Measurements from ENCODE around the gene EIF3D. TPM values are rescaled to one million over a fixed set of nuclear protein-coding genes. Genes with fewer than 3 reads are reported as not detected.

The EIF3D gene
- total and polyA plus RNA-seq, 2 of the 4 experiments (the other 2 are of a cell fraction): 339 to 746 TPM

- Histone ChIP-seq H2BK5ac (ENCODE audit: low read depth, low read length, poor library complexity, severe bottlenecking) (no peak overlapping the region), H3K14ac (replicated peaks; ENCODE audit: low read depth, low read length) (no peak overlapping the region), H2AK5ac (ENCODE audit: low read depth, low read length) (no peak overlapping the region), H3K27ac (ENCODE audit: insufficient read depth, low read length) (no peak overlapping the region), H4K5ac (ENCODE audit: low read depth, low read length) (peak overlapping the region; percentile 30; the same call in 1 of the 2 replicates), H3K4ac (ENCODE audit: low read depth, low read length) (peak overlapping the region; percentile 16; the same call in 1 of the 2 replicates), H4K20me1 (ENCODE audit: insufficient read depth, low read length) (no peaks in the 10 kb centered on the region), H4K8ac (ENCODE audit: low read depth in 2 of 2, low read length in 2 of 2) (peak overlapping the region; percentile 21 to 82; a peak in 2 of 4 replicates), H3K18ac (ENCODE audit: low read depth, low read length) (no peak overlapping the region), H3K27me3 (ENCODE audit: control insufficient read depth, insufficient read depth, low read length) (no peaks in the 10 kb centered on the region), H2BK120ac (ENCODE audit: low read depth, low read length) (peak overlapping the region; percentile 52; the same call in 1 of the 2 replicates), H3K9ac (ENCODE audit: low read depth, low read length) (no peak overlapping the region), H3K4me1 (ENCODE audit: control insufficient read depth, insufficient read depth, low read length) (peaks cover 5% of the 10 kb centered on the region), H3K4me3 (ENCODE audit: insufficient read depth, low read depth, low read length) (no peak overlapping the region), H3K9me1 (ENCODE audit: insufficient read depth, low read length) (peaks cover 4% of the 10 kb centered on the region; the same call in 1 of the 2 replicates), H3K79me1 (ENCODE audit: low read depth in 1 of 2, low read length in 2 of 2) (no peaks in the 10 kb centered on the region), H3K4me2 (ENCODE audit: low read depth, low read length) (no peak overlapping the region), H2AFZ (replicated peaks; ENCODE audit: low read length, poor library complexity) (peak overlapping the region; percentile 84), H3K9me3 (ENCODE audit: control insufficient read depth, insufficient read depth, low read length) (no peaks in the 10 kb centered on the region), H2BK15ac (ENCODE audit: low read depth, low read length) (no peak overlapping the region), H3K56ac (ENCODE audit: extremely low read depth, insufficient read depth, low read length) (no peak overlapping the region), H2BK20ac (ENCODE audit: low read depth, low read length) (no peak overlapping the region), H3K23ac (ENCODE audit: low read depth, low read length) (no peak overlapping the region), H3K36me3 (ENCODE audit: control insufficient read depth, insufficient read depth, low read length) (peaks cover 13% of the 10 kb centered on the region; the same call in 1 of the 2 replicates), H2AK9ac (replicated peaks; ENCODE audit: low read depth, low read length, poor library complexity) (no peak overlapping the region), H4K91ac (ENCODE audit: insufficient read depth, low read depth, low read length) (no peak overlapping the region)
- ATAC-seq (ENCODE audit: low read depth) (peak; percentile 40), DNase-seq (no peak)
- dilution Hi-C loops (cut with HindIII; ENCODE audit: low sequenced_read_pairs, unreplicated experiment) (no loop called here), intact Hi-C loops (cut with micrococcal nuclease) (no loop called here), in situ Hi-C loops (cut with MboI; ENCODE audit: low sequenced_read_pairs) (no loop called here)
- BruUV-seq (replicated peaks): no TSS peak
- POLR2A ChIA-PET (ENCODE audit: unreplicated experiment): no interaction called here
- CTCF ChIA-PET: interaction anchor here (0.5 kb wide), 1 partner anchor 39 kb away, joined by 3 read pairs; no protein-coding TSS in a partner anchor
- no CpG with 5 or more reads among the region's 5 CpGs for WGBS, 2 experiments (ENCODE audit: extremely low coverage in 2 of 2, insufficient read length in 1 of 2)
- TF ChIP-seq CEBPB (IDR thresholded peaks at IDR 0.05; ENCODE audit: low read depth, low read length): no peak
- no peak for TF ChIP-seq MAZ (IDR thresholded peaks at IDR 0.05; ENCODE audit: borderline replicate concordance, low read depth, low read length)
- TF ChIP-seq POLR2A (IDR thresholded peaks at IDR 0.05; ENCODE audit: low read depth, low read length): no peak
- TF ChIP-seq RAD21 (IDR thresholded peaks at IDR 0.05; ENCODE audit: low read length): no peak
- TF ChIP-seq MAFK (IDR thresholded peaks at IDR 0.05; ENCODE audit: low read depth, low read length): no peak
- no peak for TF ChIP-seq CTCF (conservative IDR thresholded peaks at IDR 0.05; ENCODE audit: low read depth, low read length)
- no peak for TF ChIP-seq SMC3 (IDR thresholded peaks at IDR 0.05; ENCODE audit: low read depth, low read length)
- no peak for TF ChIP-seq FOS (IDR thresholded peaks at IDR 0.05; ENCODE audit: low read depth, low read length)
- no peak for TF ChIP-seq RCOR1 (IDR thresholded peaks at IDR 0.05; ENCODE audit: insufficient replicate concordance, low read length)
- TF ChIP-seq ELK1 (IDR thresholded peaks at IDR 0.05; ENCODE audit: borderline replicate concordance, low read depth, low read length): no peak
- no peak for TF ChIP-seq NFE2L2 (IDR thresholded peaks at IDR 0.05; ENCODE audit: low read depth, low read length)
- TF ChIP-seq MXI1 (IDR thresholded peaks at IDR 0.05; ENCODE audit: borderline replicate concordance, low read depth, low read length): no peak
- no peak for TF ChIP-seq BHLHE40 (IDR thresholded peaks at IDR 0.05; ENCODE audit: low read depth, low read length)
- TF ChIP-seq CHD1 (IDR thresholded peaks at IDR 0.05; ENCODE audit: low read depth, low read length): no peak
- TF ChIP-seq USF2 (IDR thresholded peaks at IDR 0.05; ENCODE audit: low read depth, low read length): no peak
- TF ChIP-seq RFX5 (IDR thresholded peaks at IDR 0.05; ENCODE audit: low read depth, low read length): no peak
Measured at GRCh38 chr22:36492109-36492508, 36.9 kb downstream of the EIF3D start.

Measured in IMR-90 (cell line).